ENCODE data around the gene LZTS3. TPM values are rescaled to one million over a fixed set of nuclear protein-coding genes. Genes with fewer than 3 reads are reported as not detected.

LZTS3 gene
- total RNA-seq, 1 experiment from 2014 or later: 6.1 TPM

- TF ChIP-seq EZH2 (IDR thresholded peaks at IDR 0.05; ENCODE audit: borderline replicate concordance, low read depth, low read length, poor library complexity, severe bottlenecking) (no peak), CTCF (conservative IDR thresholded peaks at IDR 0.05; ENCODE audit: low read depth, low read length) (no peak)
- DNase-seq (ENCODE audit: low spot score): no peak
- H3K4me1 ChIP-seq (ENCODE audit: insufficient read depth, low read length, poor library complexity, severe bottlenecking): peaks cover 10% of the 10 kb centered on the region
- no TSS peak for BruUV-seq (replicated peaks)
- H3K27ac ChIP-seq (ENCODE audit: low read depth, low read length, poor library complexity, severe bottlenecking): no peak overlapping the region
- no peaks in the 10 kb centered on the region for H3K36me3 ChIP-seq (ENCODE audit: insufficient read depth, low read length, poor library complexity, severe bottlenecking)
- no peak overlapping the region for H3K4me3 ChIP-seq (ENCODE audit: low read depth, low read length, poor library complexity, severe bottlenecking)
- no peaks in the 10 kb centered on the region for H3K9me3 ChIP-seq (ENCODE audit: low read depth, low read length, poor library complexity, severe bottlenecking)
- POLR2A ChIA-PET (ENCODE audit: low non-redundant PET): no interaction called here
- intact Hi-C loops (cut with micrococcal nuclease; ENCODE audit: unreplicated experiment): no loop called here
- CTCF ChIA-PET: no interaction called here
- no peaks in the 10 kb centered on the region for H3K27me3 ChIP-seq (replicated peaks; ENCODE audit: insufficient read depth, low read depth, low read length, poor library complexity)
These were observed 11.2 kb downstream of the LZTS3 start for GRCh38 chr20:3162080-3162611.

GRCh38 chr20:3161316-3162079 lies 11.9 kb downstream of the LZTS3 start:
- TF ChIP-seq EZH2 (IDR thresholded peaks at IDR 0.05; ENCODE audit: borderline replicate concordance, low read depth, low read length, poor library complexity, severe bottlenecking): no peak
- no peak for TF ChIP-seq CTCF (conservative IDR thresholded peaks at IDR 0.05; ENCODE audit: low read depth, low read length)
- no peaks in the 10 kb centered on the region for H3K36me3 ChIP-seq (ENCODE audit: insufficient read depth, low read length, poor library complexity, severe bottlenecking)
- H3K4me1 ChIP-seq (ENCODE audit: insufficient read depth, low read length, poor library complexity, severe bottlenecking): peaks cover 10% of the 10 kb centered on the region
- no TSS peak for BruUV-seq (replicated peaks)
- no peak overlapping the region for H3K27ac ChIP-seq (ENCODE audit: low read depth, low read length, poor library complexity, severe bottlenecking)
- H3K4me3 ChIP-seq (ENCODE audit: low read depth, low read length, poor library complexity, severe bottlenecking): no peak overlapping the region
- DNase-seq (ENCODE audit: low spot score): no peak
- ChIA-PET POLR2A (ENCODE audit: low non-redundant PET) (interaction anchor here (0.6 to 0.7 kb wide), 2 partner anchors 32 to 510 kb away, joined by 3 read pairs; no protein-coding TSS in a partner anchor), CTCF (no interaction called here)
- H3K27me3 ChIP-seq (replicated peaks; ENCODE audit: insufficient read depth, low read depth, low read length, poor library complexity): no peaks in the 10 kb centered on the region
- H3K9me3 ChIP-seq (ENCODE audit: low read depth, low read length, poor library complexity, severe bottlenecking): no peaks in the 10 kb centered on the region
- intact Hi-C loops (cut with micrococcal nuclease; ENCODE audit: unreplicated experiment): no loop called here

GRCh38 chr20:3160418-3160817 lies 12.9 kb downstream of the LZTS3 start:
- Histone ChIP-seq H3K27ac (ENCODE audit: low read depth, low read length, poor library complexity, severe bottlenecking) (no peak overlapping the region), H3K27me3 (replicated peaks; ENCODE audit: insufficient read depth, low read depth, low read length, poor library complexity) (no peaks in the 10 kb centered on the region), H3K36me3 (ENCODE audit: insufficient read depth, low read length, poor library complexity, severe bottlenecking) (peaks cover 4% of the 10 kb centered on the region), H3K4me1 (ENCODE audit: insufficient read depth, low read length, poor library complexity, severe bottlenecking) (peaks cover 7% of the 10 kb centered on the region), H3K9me3 (ENCODE audit: low read depth, low read length, poor library complexity, severe bottlenecking) (no peaks in the 10 kb centered on the region), H3K4me3 (ENCODE audit: low read depth, low read length, poor library complexity, severe bottlenecking) (peak overlapping the region; percentile 84)
- DNase-seq (ENCODE audit: low spot score): no peak
- intact Hi-C loops (cut with micrococcal nuclease; ENCODE audit: unreplicated experiment): no loop called here
- BruUV-seq (replicated peaks): no TSS peak
- CTCF ChIA-PET: no interaction called here
- TF ChIP-seq EZH2 (IDR thresholded peaks at IDR 0.05; ENCODE audit: borderline replicate concordance, low read depth, low read length, poor library complexity, severe bottlenecking): no peak
- no peak for TF ChIP-seq CTCF (conservative IDR thresholded peaks at IDR 0.05; ENCODE audit: low read depth, low read length)
- POLR2A ChIA-PET (ENCODE audit: low non-redundant PET): interaction anchor here (0.8 kb wide), 1 partner anchor 397 kb away, joined by 3 read pairs; no protein-coding TSS in a partner anchor

All from A673 (cell line).